ENCODE measurements around the gene CREBRF. TPM values are rescaled to one million over a fixed set of nuclear protein-coding genes. Genes with fewer than 3 reads are reported as not detected.
"Not testable (repeated sequence)": the region's sequence is repeated elsewhere in the genome, so short reads cannot be mapped to it uniquely, and the experiment has no call there.

The CREBRF gene
- polyA plus RNA-seq, 4 donors, result 16.1 to 26.0 (median 20.7) TPM

DNA sequence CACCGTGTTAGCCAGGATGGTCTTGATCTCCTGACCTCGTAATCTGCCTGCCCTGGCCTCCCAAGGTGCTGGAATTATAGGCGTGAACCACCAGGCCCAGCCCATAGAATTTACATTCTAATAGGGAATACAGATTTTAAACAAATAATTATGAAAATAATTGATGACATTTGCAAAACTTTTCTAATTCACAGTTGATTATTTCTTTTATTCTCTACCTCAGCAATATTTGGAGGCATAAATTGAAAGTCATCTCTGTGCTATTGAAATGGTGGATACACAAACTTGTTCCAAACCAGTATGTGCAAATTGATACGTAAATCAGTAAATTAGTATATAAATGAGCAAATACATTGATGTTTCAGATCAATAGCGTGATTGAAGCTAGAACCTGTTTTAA is 96.4 kb downstream of the CREBRF start:
- DNase-seq (ENCODE audit: low read depth in 4 of 4, low spot score in 3 of 4), result no peak

DNA sequence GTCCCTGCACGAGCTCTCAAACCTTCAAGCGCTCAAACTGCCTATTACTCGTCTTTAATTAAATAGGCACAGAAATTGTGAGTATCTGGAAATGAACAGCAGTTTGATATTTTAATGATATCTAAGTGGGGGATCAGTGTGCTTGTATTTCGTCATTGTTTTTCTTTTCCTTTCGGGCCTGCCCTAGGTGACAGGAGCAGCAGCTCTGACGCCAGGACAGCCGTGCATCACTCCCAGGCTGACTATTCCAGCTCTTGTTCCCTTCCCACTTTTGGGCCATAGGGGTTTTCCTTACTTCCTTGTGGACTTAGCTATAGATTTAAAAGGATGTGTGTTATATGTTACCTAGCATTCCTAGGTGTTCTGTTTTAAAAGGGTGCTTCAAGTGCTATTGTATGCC is 97.7 kb downstream of the CREBRF start:
- no peak for DNase-seq (ENCODE audit: low read depth in 4 of 4, low spot score in 3 of 4)

DNA sequence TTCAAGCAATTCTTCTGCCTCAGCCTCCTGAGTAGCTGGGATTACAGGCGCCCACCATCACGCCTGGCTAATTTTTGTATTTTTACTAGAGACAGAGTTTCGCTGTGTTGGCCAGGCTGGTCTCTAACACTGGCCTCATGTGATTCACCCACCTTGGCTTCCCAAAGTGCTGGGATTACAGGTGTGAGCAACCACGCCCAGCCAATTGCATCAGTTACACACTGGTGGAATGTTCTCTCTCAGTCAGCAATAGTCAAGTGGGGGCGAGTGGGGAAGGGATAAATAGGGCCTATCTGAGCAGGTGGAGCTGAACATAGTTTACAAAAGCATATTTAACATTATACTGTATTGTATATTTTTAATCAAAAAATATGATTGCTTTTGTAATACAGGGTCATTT is 98.5 kb downstream of the CREBRF start:
- DNase-seq (ENCODE audit: low read depth in 4 of 4, low spot score in 3 of 4), result not testable (repeated sequence)

DNA sequence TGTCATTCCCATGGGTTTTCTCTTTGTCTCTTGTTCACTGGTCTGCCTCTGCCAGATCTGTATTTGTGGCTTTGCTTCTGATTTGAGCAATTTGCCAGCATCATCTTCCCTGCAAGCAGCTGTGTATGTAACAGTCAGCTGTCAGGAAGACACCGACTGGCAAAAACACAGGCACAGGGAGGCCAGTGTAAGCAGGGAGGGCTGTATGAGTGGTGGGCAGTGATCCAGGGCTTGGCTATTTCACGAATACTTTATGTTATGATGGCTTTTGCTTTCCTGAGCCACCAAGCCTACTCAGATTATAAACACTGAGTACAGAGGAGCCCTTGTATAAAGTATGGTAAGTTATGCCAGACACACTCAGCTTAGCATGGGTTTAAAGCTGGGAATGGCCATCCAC is 99.8 kb downstream of the CREBRF start:
- no peak for DNase-seq (ENCODE audit: low read depth in 4 of 4, low spot score in 3 of 4)

DNA sequence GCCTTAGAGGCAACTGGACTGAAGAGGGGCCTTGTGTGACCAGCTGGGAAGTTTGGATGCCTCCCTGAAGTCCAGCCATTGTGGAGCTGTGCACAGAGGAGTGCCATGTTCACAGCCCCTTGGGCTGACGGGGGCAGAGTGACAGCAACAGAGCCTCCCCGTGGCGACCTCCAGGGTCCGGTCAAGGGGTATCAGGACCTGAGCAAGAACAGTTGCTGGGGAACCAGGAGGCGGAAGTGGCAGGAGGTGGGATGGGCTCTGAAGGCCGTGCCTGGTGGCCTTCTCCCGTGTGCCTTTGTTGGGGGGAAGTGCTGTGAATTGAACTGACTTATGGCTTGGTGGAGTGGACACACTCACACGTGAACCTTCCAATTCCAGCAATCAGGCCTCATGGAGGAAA is 102.2 kb downstream of the CREBRF start:
- DNase-seq (ENCODE audit: low read depth in 4 of 4, low spot score in 3 of 4), result no peak

DNA sequence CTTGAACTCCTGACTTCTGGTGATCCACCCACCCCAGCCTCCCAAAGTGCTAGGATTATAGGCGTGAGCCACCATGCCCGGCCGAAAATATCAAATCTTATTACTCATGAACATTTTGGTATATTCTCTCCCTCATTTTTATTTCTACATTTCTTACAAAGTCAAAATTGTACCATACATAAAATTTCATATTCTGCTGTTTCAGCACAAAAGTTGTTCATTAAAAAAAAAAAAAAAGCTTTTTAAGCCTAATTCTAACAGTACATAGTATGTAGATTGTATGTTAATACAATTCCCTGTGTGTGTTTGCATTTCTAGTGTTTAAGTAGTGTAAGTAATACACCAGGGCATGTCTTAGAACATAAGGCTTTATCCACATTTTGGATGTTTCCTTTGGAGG is 103.1 kb downstream of the CREBRF start:
- no peak for DNase-seq (ENCODE audit: low read depth in 4 of 4, low spot score in 3 of 4)

DNA sequence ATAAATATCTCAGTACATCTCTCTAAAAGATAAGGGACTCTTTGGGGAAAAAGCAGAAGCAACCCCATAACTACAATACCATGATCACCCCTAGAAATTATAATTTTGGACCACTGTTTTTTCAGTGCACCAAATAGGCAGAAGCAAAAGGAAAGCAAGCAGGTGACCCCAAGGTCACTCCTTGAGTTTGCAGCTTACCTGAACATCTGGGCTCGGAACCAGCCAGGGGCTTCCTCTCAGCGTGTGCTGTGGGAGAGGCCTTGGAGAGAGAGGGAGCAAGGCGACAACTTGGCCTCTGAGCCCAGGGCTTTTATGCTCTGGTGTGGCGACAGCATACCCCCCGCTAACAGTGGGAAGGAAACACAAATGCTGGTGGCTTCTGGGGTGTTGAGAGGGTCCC is 105.0 kb downstream of the CREBRF start:
- DNase-seq (ENCODE audit: low read depth in 4 of 4, low spot score in 3 of 4), result no peak

DNA sequence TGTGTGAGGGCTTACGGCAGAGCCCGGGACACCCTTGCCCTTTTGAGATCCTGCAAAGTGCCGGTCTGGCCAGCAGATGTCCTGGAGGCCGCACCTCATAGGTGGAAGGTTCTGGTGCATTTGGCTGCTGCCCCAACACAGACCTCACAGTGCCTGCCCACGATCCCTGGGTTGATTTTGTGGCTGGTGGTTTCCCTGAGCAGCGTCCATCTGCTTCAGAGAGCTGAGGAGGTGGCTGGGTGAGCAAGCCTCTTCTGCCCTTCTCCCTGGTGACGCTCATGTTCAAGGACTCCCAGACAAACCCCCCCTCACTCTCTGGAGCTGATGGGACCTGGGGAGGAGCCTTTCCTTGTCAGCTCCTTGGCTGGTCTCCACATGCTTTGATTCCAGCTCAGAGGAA is 107.1 kb downstream of the CREBRF start:
- DNase-seq (ENCODE audit: low read depth in 4 of 4, low spot score in 3 of 4), result no peak

DNA sequence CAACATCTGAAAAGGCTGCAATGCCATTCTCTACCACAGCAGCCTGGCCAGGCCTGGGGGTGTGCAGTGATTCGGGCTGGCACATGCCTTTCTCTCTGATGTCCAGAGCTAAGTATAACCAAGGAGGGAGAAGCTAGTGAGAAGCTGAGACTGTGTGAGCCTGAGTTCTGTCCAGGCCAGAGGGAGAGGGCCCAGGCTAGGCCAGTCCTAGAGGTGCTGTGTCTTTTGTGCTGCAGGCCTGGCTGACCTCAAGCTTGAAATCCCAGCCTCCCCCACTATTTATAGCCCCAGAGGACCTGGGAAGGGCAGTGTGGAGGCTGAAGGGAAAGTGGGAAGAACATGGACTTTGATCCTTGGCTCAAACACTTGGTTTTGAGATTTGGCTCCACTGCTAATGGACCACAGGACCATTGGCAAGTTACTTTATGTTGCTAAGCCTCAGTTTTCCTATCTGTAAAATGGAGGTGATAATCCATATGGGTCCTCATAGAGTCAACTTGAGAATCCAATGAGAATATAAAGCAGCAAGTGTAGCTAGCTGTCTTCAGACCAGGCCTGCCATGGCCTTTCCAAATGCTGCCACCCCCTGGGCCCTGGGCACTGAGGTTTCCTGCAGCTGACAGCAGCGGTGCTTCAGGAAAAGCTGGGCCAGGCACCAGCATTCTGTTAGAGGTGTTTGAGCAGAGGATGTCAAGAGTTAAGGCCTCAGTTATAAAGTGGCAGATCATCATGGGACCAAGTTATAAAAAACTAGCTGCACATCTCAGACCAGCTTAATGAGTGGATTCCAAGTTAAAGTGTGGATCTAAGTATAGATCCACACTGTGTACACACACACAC is 109.2 kb downstream of the CREBRF start:
- no peak for DNase-seq (ENCODE audit: low read depth in 4 of 4, low spot score in 3 of 4)

DNA sequence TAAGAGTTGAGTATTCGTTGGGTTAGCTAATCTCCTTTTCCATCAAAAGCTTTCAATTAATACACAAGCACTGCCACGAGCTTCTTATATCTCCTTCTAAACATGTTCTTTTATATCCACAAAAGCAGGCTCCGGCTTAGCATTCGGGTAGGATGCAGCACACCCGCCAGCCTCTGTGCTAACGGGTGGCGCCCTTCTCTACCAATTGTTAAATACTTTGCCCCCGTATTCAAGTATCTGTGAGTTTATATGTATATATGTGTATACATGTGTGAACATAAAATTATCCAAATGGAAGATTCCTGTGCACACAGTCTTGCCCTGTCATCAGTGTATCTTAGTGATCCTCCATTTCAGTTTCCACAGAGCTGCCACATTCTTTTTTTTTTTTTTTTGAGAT is 116.0 kb downstream of the CREBRF start:
- DNase-seq (ENCODE audit: low read depth in 4 of 4, low spot score in 3 of 4), result no peak

DNA sequence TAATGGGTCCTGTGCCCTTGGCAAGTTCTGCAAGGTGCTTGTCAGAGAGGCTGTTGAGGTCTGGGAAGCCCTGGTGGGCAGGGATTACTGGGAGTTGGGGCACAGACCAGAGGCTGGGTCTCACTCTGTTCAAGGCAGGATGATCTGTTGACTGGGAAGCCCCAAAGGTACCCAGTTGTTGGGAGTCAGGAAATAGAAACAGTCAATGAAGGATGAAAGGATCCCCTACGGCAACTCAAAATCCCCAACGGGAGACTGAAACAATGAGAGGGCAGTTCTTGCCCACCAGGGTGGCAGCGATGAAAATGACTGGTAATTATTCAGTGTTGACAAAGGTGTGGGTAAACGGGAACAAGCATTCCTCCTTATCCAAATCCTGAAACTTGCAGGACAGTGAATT is 119.4 kb downstream of the CREBRF start:
- no peak for DNase-seq (ENCODE audit: low read depth in 4 of 4, low spot score in 3 of 4)

DNA sequence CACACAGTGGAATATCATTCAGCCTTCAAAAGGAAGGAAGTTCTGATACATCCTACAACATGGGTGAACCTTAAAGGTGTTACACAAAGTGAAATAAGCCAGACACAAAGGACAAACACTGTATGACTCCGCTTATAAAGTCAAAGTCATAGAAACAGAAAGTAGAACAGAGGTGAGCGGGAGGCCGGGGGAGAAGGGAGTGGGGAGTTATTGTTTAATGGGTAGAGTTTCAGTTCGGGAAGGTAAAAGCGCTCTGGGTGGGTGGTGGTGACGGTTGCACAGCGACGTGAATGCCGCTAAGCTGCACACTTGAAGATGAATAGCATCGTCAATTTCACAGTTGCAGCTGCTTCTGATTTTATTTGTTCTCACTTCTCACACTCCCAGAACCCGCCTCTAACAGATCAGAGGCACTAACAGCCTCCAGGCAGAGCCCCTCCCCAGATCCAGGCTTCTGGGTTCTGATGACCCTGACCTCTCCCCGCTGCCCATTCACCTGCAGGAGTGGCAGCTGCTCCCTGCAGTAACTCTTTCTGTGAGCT is 122.3 kb downstream of the CREBRF start:
- no peak for DNase-seq (ENCODE audit: low read depth in 4 of 4, low spot score in 3 of 4)

DNA sequence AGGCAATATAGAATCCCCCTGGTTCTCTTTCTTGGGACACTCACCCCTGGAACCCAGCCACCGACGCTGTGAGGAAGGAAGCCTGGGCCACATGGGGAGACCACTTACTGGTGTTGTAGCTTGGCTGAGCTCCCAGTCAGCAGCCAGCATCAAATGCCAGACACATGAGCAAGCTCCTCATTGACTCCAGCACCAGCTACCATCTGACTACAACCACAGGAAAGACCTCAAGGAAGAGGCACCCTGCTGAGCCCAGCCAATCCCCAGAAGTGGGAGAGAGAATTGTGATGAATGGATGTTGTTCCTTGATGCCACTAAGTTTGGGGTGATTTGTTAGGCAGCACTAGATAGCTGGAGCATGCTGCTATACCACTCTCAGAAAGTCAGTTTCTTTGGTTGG is 124.2 kb downstream of the CREBRF start:
- no peak for DNase-seq (ENCODE audit: low read depth in 4 of 4, low spot score in 3 of 4)

DNA sequence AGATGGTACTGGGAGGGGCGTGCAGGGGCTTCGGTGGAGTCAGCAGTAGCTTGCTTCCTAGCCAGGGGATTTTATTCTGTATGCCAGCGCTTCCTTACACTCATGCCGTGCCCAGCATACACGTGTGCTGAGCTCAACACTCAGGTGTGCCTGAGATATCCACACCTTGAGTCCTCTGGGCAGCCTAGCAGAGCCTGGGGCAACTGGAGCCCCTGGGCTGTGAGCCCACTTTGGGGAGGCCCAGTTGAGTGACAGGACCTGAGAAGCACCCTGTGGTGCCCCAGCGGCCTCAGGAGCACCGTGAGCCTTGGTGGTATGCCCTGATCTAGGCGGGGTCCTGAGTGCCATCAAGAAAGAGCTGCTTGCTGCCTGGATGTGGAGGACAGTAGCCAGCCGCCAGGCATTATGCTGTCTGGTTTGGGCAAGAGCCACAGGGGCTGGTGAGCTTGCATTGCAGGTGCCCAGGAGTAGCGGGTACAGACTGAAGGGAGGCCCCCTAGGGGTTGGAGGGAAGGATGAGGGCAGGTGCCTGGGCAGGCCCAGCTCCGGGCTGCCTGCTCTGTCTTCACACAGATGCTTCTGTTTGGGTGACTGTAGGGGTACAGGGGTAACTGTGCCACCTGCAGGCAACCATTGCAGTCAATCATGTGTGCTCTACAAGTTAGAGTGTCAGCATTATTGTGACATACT is 131.0 kb downstream of the CREBRF start:
- no peak for DNase-seq (ENCODE audit: low read depth in 4 of 4, low spot score in 3 of 4)

DNA sequence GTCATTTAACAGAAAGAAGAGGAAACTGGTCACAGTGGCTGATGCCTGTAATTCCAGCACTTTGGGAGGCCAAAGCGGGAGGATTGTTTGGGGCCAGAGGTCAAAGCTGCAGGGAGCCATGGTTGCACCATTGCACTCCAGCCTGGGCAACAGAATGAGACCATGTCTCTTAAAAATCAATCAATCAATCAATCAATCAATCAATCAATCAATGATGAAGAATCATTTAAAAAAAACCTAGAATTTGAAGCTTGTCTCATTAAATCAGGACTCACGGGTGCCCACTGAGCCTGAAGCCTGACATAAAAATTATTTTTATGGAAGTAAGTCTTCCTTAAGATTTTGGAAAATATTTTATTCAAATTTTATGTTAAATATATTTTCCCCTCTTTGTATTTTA is 132.1 kb downstream of the CREBRF start:
- no peak for DNase-seq (ENCODE audit: low read depth in 4 of 4, low spot score in 3 of 4)

Other genes starting within 250 kb of the CREBRF start
- 100 to 1,000 TPM; 110 to 126 (median 119) TPM for gene ERGIC1, start 222.1 kb upstream of the CREBRF start, polyA plus RNA-seq (ENCODE audit: insufficient read length in 4 of 4)
- 10 to 100 TPM; 40.7 to 65.3 (median 58.6) TPM for gene RPL26L1, start 96.9 kb upstream of the CREBRF start, polyA plus RNA-seq (ENCODE audit: insufficient read length in 4 of 4)
- gene ATP6V0E1, start 72.6 kb upstream of the CREBRF start, polyA plus RNA-seq (ENCODE audit: insufficient read length in 4 of 4), result 100 to 1,000 TPM; 162 to 251 (median 214) TPM
- gene BNIP1, start 88.2 kb downstream of the CREBRF start, polyA plus RNA-seq (ENCODE audit: insufficient read length in 4 of 4), result 10 to 100 TPM; 12.8 to 15.0 (median 14.5) TPM
- not detected for gene NKX2-5, start 178.9 kb downstream of the CREBRF start, polyA plus RNA-seq (ENCODE audit: insufficient read length in 4 of 4)

All from left renal pelvis (tissue), 4 donors.